GM13977 (cell line): Measurements from ENCODE around the gene S1PR1.

ENCODE experiments used
- DNase-seq: peaks from one replicate; pipeline ENCODE4 v3.0.0; 2012; ENCODE audit warnings: low spot score
- in situ Hi-C: fragments of 300-500 bp; cut with MboI; formaldehyde crosslinking; loops from one replicate; pipeline ENCODE4 v1.12.0; 2022; ENCODE audit warnings: low sequenced_read_pairs, low pct_unique_long_range_greater_than_20kb, mixed read lengths, inconsistent platforms; ENCODE audit not compliant: unreplicated experiment
- TF ChIP-seq, protein P1 (sequence below): IDR thresholded peaks from 2 replicates; pipeline ENCODE4 v1.5.1; 2012; ENCODE audit warnings: mild to moderate bottlenecking, control low read depth; ENCODE audit not compliant: insufficient read depth; ENCODE audit errors: extremely low read depth, missing control alignments

S1PR1 gene

DNA sequence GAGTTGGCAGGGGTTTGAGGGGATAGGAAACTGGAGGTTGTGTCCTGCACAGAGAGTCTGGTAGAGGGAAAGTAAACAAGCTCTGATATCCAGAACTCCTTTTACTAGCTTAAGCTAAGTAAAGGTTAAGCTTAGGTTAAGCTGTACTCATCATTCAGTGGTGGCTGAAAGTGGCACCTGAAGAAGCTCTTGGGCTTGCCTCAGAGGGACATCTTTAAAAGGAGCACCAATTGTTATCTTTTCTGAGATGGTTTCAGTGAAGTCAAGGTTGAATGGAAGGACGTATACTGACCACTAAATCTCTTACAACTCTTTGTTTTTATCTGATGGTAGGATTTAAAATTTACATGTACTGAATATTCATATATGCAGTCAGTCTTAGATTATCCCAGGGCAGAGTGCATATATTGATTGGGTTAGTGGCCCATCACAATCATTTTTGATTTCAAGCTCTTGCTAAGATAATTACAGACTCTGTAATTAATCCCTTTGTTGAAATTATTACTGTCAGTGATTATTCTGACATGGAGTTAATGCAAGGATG, 43.3 kb downstream of the S1PR1 start:
- no peak for DNase-seq
- TF ChIP-seq, protein P1, sequence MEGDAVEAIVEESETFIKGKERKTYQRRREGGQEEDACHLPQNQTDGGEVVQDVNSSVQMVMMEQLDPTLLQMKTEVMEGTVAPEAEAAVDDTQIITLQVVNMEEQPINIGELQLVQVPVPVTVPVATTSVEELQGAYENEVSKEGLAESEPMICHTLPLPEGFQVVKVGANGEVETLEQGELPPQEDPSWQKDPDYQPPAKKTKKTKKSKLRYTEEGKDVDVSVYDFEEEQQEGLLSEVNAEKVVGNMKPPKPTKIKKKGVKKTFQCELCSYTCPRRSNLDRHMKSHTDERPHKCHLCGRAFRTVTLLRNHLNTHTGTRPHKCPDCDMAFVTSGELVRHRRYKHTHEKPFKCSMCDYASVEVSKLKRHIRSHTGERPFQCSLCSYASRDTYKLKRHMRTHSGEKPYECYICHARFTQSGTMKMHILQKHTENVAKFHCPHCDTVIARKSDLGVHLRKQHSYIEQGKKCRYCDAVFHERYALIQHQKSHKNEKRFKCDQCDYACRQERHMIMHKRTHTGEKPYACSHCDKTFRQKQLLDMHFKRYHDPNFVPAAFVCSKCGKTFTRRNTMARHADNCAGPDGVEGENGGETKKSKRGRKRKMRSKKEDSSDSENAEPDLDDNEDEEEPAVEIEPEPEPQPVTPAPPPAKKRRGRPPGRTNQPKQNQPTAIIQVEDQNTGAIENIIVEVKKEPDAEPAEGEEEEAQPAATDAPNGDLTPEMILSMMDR, result no peak
- in situ Hi-C loops, result loop anchor here (5.0 kb wide), 1 partner anchor 358 kb away; no protein-coding TSS in a partner anchor

DNA sequence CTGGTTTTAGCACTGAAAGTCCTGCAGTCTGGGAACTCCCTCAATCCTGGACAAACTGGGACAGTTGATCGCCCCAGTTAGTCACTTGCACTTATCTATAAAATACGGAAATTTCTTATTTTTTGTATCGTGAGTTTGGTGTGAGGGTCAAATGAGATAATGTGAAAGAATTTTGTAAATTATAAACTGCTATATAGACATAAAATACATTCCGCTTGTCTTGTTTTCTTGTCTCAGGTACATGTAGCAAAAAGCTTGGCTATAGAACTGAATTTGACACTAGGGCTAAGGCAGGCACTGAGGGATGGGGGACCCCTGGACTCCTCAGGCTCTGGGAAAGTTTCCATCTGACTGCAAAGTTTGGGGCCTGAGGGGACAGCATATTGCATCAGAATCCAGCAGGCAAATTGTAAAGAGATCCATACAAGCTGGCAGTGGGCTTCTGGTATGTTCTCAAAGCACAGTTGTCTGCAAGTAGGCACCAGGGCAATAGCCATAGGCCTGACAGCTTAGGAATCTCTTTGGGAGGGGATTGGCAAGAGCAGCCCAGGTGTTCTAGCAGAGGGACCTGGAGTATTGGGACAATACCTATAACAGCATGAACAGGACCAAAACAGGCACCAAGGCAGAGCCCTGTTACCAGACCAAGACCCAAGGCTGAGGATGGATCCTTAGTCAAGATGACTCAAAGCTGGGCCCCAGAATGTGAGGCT, 44.3 kb downstream of the S1PR1 start:
- TF ChIP-seq, protein P1, result no peak
- DNase-seq, result no peak
- in situ Hi-C loops, result loop anchor here (5.0 kb wide), 1 partner anchor 359 kb away; no protein-coding TSS in a partner anchor

DNA sequence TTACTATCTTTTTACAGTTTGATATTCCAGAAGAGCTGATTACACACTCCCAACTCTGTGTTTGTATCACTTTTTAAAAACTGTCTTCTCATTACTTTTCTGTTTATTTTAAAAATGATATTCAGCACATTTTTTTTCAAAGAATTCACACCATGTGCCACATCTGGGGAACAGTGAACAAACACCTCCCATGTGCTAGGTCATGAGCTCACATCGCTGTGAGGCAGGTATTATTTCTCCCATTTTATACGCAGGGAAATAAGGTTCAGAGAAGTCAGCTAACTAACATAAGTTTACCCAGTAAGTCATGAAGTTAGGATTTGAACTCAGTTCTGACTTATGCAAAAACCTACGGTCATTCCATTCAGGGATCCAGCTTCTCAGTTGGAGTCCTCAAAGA, 44.9 kb downstream of the S1PR1 start:
- in situ Hi-C loops, result loop anchor here (5.0 kb wide), 1 partner anchor 359 kb away; no protein-coding TSS in a partner anchor
- no peak for DNase-seq

DNA sequence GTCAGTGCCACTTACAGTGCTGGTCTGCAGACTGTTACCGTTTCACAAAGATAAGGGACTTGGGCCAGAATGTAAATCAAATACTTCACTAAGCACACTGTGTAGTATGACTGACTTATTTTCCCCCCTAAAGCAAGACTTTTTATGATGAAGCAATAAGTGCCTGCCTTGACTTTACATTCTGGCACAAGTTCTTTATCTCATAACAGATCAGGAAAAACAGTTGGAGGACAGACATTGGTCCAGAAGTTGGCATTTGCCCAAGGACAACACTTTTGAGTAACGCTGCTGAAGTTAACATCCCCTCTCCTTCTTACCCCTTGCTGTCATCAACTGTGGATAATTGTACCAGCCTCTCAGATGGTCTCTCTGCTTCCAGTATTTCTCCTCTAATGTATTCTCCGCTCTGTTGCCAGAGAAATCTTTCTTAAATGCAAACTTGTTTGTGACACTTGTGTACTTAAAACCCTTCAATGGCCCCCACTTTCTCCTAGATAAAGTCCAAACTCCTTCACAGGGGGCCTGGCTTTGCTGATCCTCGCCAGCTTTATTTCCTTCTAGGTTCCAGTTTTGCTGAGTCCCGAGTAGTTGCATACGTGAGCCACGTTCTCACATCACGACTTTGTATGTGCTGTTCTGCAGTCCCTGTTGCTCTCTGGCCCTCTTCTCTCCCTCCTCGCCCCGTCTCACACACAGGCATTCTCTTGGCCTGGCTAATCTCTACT, 45.7 kb downstream of the S1PR1 start:
- TF ChIP-seq, protein P1, result no peak
- DNase-seq, result no peak
- in situ Hi-C loops, result loop anchor here (5.0 kb wide), 1 partner anchor 360 kb away; no protein-coding TSS in a partner anchor

More for the DNA sequence above, 44.9 kb downstream of the S1PR1 start:
- TF ChIP-seq, protein P1, result no peak

DNA sequence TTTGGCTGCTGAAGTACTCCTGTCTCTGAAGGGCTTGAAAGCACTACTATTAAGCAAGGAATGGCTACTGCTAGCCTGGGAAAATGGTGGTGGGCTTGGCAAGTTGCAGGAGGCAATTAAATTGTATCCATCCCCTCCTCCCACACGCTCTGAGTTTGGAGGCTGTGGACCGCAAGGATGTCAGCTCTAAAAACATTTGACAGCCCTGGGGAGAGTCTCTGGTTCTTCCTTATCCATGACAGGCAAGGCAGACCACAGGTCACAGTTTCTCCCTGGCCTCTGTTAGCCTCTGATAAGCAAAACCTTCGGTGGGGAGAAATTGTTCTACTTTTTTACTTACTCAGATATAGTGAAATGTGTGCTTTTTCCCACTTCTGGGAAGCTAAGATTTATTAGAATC, 46.6 kb downstream of the S1PR1 start:
- in situ Hi-C loops, result loop anchor here (5.0 kb wide), 1 partner anchor 361 kb away; no protein-coding TSS in a partner anchor
- DNase-seq, result no peak
- TF ChIP-seq, protein P1, result no peak

DNA sequence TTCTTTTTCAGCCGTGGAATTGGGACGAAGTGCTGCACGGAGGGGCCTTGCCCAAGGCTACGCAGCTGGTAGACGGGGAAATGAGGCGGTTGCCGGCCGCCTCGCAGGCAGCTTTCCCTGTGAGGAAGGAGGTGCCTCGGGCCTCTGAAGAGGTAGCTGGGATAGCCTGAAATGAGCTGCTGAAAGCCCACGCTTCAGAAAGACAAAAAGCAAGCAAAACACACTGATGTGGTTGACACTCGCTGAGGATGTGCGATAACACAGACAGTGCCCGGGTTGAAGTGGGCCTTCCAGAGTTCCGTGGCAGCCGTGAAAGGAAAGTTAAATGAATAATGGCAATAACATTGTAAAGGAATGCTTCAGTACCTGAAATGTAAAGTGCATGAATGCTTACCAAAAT, 47.2 kb downstream of the S1PR1 start:
- in situ Hi-C loops, result loop anchor here (5.0 kb wide), 1 partner anchor 362 kb away; no protein-coding TSS in a partner anchor

More for the DNA sequence above, 47.2 kb downstream of the S1PR1 start:
- no peak for DNase-seq
- TF ChIP-seq, protein P1, result no peak
